ENCODE results near the gene SLC22A12.

The SLC22A12 gene

DNA sequence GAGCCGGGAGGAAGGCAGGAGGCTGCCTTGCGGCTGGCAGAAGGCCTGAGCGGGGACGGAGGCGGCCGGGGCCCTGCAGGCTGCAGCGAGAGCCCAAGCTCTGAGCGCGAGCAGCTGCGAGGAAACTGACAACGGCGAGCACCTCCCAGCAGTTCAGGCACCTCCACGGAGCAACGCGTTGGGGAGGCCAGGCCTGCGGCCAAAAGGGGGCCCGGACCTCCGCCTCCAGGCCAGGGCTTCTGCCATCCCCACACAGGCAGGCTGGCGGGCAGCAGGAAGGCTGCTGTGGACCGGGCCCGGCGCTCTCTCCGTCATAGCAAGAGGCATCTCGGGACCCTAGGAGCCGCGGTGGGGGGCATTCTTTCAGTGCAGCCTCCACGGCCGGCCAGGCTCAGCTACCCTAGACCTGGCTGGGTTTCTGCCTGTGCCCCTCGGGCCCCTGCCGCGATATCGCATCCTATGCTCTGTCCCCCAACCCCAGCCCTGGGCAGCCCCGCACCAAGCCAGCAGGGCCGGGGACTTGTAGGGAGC lies 22.9 kb upstream of the SLC22A12 start:
- H3K4me2 ChIP-seq (ENCODE audit: low read depth, low read length, poor library complexity, severe bottlenecking), result no peak overlapping the region
- no peaks in the 10 kb centered on the region for H3K27me3 ChIP-seq (ENCODE audit: insufficient read depth, low read length, poor library complexity, severe bottlenecking)
- no peaks in the 10 kb centered on the region for H3K9me3 ChIP-seq (ENCODE audit: insufficient read depth, low read depth, low read length)
- no peaks in the 10 kb centered on the region for H4K20me1 ChIP-seq (ENCODE audit: insufficient read depth, low read length, poor library complexity, severe bottlenecking)
- no peaks in the 10 kb centered on the region for H3K9me2 ChIP-seq (replicated peaks; ENCODE audit: low read depth, low read length)
- H3K79me2 ChIP-seq (ENCODE audit: insufficient read depth, low read length), result no peaks in the 10 kb centered on the region
- TF ChIP-seq, protein P1, sequence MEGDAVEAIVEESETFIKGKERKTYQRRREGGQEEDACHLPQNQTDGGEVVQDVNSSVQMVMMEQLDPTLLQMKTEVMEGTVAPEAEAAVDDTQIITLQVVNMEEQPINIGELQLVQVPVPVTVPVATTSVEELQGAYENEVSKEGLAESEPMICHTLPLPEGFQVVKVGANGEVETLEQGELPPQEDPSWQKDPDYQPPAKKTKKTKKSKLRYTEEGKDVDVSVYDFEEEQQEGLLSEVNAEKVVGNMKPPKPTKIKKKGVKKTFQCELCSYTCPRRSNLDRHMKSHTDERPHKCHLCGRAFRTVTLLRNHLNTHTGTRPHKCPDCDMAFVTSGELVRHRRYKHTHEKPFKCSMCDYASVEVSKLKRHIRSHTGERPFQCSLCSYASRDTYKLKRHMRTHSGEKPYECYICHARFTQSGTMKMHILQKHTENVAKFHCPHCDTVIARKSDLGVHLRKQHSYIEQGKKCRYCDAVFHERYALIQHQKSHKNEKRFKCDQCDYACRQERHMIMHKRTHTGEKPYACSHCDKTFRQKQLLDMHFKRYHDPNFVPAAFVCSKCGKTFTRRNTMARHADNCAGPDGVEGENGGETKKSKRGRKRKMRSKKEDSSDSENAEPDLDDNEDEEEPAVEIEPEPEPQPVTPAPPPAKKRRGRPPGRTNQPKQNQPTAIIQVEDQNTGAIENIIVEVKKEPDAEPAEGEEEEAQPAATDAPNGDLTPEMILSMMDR (conservative IDR thresholded peaks at IDR 0.05; ENCODE audit: low read length), result no peak
- no peak for TF ChIP-seq EZH2phosphoT487 (IDR thresholded peaks at IDR 0.05; ENCODE audit: borderline replicate concordance)
- H3K36me3 ChIP-seq (ENCODE audit: insufficient read depth, low read length), result no peaks in the 10 kb centered on the region
- H2AFZ ChIP-seq (ENCODE audit: low read length), result no peak overlapping the region
- H3F3A ChIP-seq (ENCODE audit: low read depth), result no peaks in the 10 kb centered on the region
- H3K9ac ChIP-seq (ENCODE audit: low read depth, low read length, poor library complexity, severe bottlenecking), result no peak overlapping the region
- H3K4me1 ChIP-seq (ENCODE audit: insufficient read depth, low read length, poor library complexity, severe bottlenecking), result peaks cover 17% of the 10 kb centered on the region
- H3K4me3 ChIP-seq (ENCODE audit: low read length, poor library complexity, severe bottlenecking), result no peak overlapping the region

DNA sequence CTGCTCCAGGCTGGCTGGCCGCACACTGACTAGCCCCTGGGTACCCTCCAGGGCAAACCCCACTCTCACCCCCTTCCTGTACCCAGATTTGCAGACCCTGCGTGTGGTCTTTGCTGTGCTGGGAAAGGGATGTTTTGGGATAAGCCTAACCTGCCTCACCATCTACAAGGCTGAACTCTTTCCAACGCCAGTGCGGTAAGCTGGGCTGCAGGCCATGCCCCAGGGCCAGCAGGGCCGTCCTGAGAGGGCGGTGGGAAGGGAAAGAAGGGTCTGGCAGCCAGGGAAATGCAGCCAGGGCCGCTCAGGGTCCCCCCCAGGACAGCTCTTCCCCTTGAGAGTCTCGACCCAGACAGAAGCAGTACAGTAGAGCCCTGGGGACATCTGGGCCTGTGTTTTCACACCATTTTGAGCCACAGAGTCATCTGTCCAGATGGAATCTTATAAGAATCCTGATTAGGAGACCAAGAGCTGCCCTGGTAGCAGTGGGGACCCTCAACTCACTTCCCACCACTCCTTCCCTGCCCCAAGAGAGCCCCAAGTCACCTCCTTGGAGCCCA lies 22.4 kb upstream of the SLC22A12 start:
- Histone ChIP-seq H3K4me3 (ENCODE audit: low read length, poor library complexity, severe bottlenecking) (no peak overlapping the region), H3K4me2 (ENCODE audit: low read depth, low read length, poor library complexity, severe bottlenecking) (no peak overlapping the region), H2AFZ (ENCODE audit: low read length) (no peak overlapping the region), H3K36me3 (ENCODE audit: insufficient read depth, low read length) (no peaks in the 10 kb centered on the region), H4K20me1 (ENCODE audit: insufficient read depth, low read length, poor library complexity, severe bottlenecking) (no peaks in the 10 kb centered on the region), H3K9me3 (ENCODE audit: insufficient read depth, low read depth, low read length) (no peaks in the 10 kb centered on the region), H3K9me2 (replicated peaks; ENCODE audit: low read depth, low read length) (no peaks in the 10 kb centered on the region), H3K79me2 (ENCODE audit: insufficient read depth, low read length) (no peaks in the 10 kb centered on the region), H3K27me3 (ENCODE audit: insufficient read depth, low read length, poor library complexity, severe bottlenecking) (no peaks in the 10 kb centered on the region), H3K9ac (ENCODE audit: low read depth, low read length, poor library complexity, severe bottlenecking) (no peak overlapping the region), H3F3A (ENCODE audit: low read depth) (no peaks in the 10 kb centered on the region), H3K4me1 (ENCODE audit: insufficient read depth, low read length, poor library complexity, severe bottlenecking) (peaks cover 17% of the 10 kb centered on the region)
- TF ChIP-seq, protein P1 (conservative IDR thresholded peaks at IDR 0.05; ENCODE audit: low read length), result no peak
- TF ChIP-seq EZH2phosphoT487 (IDR thresholded peaks at IDR 0.05; ENCODE audit: borderline replicate concordance), result no peak

DNA sequence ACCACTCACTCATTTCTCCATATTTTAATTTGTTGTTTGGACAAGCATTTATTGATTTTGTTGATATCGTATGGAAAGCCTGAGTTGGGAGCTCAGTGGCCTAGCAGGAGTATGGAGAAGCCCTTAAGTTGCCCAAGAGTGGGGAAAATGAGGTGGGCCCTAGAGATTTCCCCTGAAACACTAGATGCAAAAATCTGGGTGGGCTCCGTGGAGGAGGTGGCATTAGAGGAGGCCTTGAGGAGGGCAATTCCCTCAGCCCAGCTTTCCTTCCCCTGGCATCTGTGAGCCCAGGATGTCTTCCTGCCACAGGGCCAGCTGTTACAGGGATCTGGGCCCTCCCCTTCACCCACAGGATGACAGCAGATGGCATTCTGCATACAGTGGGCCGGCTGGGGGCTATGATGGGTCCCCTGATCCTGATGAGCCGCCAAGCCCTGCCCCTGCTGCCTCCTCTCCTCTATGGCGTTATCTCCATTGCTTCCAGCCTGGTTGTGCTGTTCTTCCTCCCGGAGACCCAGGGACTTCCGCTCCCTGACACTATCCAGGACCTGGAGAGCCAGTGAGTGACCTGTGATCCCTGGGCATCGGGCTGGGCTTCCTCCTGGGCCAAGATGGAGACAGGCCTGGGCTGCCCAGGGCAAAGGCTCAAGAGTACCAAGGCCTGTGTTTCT lies 21.6 kb upstream of the SLC22A12 start:
- Histone ChIP-seq H3K4me1 (ENCODE audit: insufficient read depth, low read length, poor library complexity, severe bottlenecking) (peaks cover 17% of the 10 kb centered on the region), H3K36me3 (ENCODE audit: insufficient read depth, low read length) (no peaks in the 10 kb centered on the region), H3K27me3 (ENCODE audit: insufficient read depth, low read length, poor library complexity, severe bottlenecking) (no peaks in the 10 kb centered on the region), H3K9ac (ENCODE audit: low read depth, low read length, poor library complexity, severe bottlenecking) (no peak overlapping the region), H3K4me2 (ENCODE audit: low read depth, low read length, poor library complexity, severe bottlenecking) (no peak overlapping the region), H3K4me3 (ENCODE audit: low read length, poor library complexity, severe bottlenecking) (no peak overlapping the region), H3F3A (ENCODE audit: low read depth) (no peaks in the 10 kb centered on the region), H3K9me2 (replicated peaks; ENCODE audit: low read depth, low read length) (no peaks in the 10 kb centered on the region), H2AFZ (ENCODE audit: low read length) (no peak overlapping the region), H4K20me1 (ENCODE audit: insufficient read depth, low read length, poor library complexity, severe bottlenecking) (no peaks in the 10 kb centered on the region), H3K9me3 (ENCODE audit: insufficient read depth, low read depth, low read length) (no peaks in the 10 kb centered on the region), H3K79me2 (ENCODE audit: insufficient read depth, low read length) (no peaks in the 10 kb centered on the region)
- TF ChIP-seq, protein P1 (conservative IDR thresholded peaks at IDR 0.05; ENCODE audit: low read length), result no peak
- no peak for TF ChIP-seq EZH2phosphoT487 (IDR thresholded peaks at IDR 0.05; ENCODE audit: borderline replicate concordance)

Data from Loucy (cell line).